ENCODE data around the gene CDK10.
"Not testable (repeated sequence)": the region's sequence is repeated elsewhere in the genome, so short reads cannot be mapped to it uniquely, and the experiment has no call there.

Gene CDK10

DNA sequence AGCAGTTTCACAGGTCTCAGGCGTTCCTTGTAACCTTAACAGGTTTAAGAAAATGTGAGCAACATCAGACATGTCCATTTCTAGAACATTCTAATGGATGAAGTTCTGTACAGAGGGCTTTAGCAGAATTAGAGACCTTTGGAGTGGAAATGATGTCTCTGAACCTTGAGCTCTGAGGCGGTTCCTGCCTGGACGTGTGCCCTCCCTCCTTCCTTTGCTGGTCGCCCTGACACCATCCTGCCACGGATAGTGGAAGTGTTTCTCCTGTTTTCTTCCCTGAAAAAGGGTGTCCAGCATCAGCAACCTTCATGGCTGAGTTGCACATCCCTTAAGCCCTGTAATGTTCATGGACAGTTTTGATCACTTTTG, 17.7 kb upstream of the CDK10 start:
- no peak for DNase-seq

DNA sequence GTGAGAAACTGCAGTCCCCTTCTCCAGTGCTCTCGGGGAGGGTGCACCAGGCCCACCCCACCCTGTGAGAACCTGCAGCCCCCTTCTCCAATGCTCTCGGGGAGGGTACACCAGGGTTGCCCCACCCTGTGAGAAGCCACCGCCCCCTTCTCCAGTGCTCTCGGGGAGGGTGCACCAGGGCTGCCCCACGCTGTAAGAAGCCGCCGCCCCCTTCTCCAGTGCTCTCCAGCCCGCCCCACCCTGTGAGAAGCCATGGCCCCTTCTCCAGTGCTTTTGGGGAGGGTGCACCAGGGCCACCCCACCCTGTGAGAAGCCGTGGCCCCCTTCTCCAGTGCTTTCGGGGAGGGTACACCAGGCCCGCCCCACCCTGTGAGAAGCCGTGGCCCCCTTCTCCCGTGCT, 16.7 kb upstream of the CDK10 start:
- no peak for DNase-seq

DNA sequence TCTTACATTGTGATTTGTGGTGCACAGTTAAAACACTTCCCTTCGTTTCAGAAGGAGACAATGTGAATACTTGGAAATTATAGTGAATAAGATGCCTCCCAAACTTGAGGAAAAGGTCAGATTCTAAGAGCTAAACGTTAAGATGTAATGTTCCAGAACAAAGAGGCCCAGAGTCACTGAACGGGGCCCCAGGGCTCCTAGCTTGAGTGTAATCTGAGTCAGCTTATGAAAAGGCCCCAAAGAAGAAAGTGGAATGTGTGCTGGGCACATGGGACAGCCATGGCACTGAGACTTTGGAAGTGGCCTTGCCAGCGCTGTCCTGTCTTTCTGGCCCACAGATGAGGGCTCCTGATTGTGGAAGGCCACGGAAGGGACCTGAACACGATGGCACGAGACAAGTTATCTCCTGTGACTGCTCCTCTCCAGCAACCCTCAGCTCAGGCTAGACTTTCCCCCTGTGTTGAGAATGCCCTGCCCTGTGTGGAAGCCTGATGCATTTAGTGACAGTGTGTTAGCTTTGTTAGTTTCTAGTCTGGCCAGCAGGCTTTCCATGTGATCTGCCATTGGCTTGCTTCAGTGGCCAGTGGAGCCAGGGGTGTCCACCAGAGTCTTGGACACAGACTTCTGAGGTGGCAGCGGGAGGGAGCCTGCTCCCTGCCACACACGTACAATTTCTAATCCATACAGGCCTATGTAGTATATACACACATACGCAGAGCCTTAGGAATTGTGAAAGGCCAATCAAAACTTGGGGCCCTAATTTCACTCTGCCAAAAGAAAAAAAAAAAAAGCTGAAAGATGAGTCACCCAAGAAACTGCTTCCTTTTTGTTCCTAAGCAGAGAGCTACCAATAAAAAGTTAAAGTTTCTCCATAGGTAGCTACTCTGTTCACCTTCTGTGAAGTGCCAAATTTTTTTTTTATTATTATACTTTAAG, 15.7 kb upstream of the CDK10 start:
- DNase-seq = no peak

DNA sequence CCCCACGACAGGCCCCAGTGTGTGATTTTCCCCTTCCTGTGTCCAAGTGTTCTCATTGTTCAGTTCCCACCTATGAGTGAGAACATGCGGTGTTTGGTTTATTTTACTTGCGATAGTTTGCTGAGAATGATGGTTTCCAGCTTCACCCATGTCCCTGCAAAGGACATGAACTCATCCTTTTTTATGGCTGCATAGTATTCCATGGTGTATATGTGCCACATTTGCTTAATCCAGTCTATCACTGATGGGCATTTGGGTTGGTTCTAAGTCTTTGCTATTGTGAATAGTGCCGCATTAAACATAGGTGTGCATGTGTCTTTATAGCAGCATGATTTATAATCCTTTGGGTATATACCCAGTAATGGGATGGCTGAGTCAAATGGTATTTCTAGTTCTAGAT, 14.9 kb upstream of the CDK10 start:
- DNase-seq = not testable (repeated sequence)

DNA sequence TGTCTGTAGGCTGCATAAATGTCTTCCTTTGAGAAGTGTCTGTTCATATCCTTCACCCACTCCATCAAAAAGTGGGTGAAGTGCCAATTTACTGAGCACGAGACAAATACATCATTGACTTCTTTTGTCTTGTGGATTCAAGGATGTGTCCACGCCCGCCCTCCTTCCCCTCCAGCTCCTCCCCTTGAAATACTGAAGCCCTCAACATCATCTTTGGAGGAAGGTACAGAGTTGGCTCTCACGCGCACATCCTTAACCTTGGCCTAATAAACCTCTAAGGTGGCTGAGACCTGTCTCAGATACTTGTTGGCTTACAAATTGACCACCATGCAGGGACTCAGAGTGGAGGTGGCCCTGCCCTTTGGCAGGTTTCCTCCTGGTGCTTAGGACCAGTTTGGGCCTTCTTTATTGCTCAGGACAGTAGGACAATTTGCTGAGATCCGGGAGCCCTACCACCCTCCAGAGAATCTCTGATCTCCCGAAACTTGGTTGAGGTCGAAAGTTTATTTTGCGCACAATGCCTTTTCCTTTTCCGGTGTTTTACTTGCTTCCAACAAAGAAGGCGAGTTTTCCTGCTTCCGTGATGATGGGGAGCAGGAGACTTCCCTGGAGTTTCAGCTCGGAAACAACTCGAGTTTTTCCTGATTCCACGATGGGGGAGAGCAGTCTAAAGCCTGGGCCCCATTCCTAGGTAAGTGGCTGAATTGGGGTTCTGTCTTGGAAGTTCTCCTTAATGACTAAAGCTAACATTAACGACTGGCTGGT, 14.1 kb upstream of the CDK10 start:
- no peak for DNase-seq

DNA sequence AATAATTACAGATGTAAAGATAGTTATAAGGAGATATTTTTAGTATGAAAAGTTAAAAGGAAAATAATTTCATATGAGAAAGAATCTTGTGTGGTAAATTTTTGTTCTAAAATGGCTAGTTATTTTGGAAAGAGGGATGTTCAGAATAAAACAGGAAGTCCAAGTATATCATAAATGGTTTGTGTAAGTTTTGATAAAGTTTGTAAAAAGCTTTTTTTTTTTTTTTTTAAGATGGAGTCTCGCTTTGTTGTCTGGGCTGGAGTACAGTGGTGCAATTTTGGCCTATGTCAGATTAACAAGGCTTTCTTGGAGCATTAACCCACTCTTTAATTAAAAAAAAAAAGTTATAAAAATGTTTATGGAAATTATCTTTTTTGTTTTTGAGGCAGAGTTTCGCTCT, 8.2 kb upstream of the CDK10 start:
- no peak for DNase-seq

DNA sequence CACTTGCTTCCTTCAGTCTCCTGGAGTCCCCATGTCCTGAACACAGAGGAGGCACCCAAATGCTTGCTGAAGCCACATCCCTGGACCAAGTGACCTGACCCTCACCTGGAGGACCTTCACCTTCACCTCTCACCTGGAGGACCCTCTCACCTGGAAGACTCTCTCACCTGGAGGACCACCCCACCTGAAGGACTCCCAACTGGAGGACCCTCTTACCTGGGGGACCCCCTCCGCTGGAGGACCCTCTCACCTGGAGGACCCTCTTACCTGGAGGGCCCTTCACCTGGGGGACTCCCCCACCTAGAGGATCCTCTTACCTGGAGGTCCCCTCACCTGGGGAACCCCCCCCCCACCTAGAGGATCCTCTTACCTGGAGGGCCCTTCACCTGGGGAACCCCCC, 573 bp upstream of the CDK10 start:
- no peak for DNase-seq

DNA sequence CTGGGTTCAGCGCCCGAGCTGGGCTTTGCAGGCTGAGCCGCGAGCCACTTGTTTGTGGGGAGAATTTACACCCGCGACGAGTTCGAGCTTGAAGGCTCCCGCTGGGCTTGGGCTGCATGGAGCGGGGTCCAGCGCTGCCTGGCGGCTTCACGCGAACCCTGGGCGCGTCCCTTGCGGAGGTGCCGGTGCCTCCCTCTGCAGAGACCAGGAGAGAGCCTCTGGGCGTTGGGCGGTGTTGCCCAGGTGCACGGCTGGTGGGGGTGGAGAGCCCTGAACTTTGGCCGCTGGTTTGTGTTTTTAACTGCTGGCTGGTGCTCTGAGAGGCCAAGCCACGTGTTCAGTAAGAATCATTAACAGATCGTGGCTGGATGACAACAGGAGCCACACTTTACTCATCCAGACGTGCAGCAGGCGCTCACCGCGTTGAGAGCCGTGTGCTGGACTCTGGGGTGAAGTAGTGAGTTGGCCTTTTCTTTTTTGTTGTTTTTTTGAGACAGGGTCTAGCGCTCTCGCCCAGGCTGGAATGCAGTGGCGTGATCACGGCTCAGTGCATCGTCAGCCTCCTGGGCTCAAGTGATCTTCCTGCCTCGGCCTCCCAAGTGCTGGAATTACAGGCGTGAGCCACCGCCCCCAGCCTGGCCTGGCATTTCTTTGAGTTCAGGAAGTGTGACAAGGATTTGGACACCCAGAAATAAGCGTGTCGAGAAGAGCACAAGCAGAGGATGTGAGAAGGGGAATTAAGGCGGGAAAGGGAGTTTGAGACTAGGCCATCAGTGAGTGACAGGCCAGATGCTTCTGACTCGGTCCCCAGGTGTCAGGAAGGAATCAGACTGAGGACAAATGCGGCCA, 827 bp downstream of the CDK10 start:
- no peak for DNase-seq

DNA sequence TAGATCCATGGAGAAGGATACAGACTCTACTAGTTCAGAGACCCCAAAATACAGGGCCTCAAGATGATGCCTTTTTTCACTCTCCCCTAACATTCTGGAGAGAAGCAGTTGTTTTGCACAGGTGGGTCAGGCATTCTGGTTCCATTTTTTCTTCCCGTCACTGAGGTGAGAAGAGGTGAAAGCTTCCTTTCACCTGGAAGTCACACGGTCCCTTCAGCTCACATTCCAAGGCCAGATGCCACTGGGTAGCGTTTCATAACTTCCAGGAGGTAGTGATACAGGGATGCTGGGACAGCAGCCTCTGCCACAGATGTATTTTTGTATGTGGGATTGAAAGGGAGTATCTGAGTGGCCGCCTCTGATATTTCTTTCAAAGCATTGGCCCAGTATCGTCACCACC, 1.9 kb downstream of the CDK10 start:
- DNase-seq = no peak

DNA sequence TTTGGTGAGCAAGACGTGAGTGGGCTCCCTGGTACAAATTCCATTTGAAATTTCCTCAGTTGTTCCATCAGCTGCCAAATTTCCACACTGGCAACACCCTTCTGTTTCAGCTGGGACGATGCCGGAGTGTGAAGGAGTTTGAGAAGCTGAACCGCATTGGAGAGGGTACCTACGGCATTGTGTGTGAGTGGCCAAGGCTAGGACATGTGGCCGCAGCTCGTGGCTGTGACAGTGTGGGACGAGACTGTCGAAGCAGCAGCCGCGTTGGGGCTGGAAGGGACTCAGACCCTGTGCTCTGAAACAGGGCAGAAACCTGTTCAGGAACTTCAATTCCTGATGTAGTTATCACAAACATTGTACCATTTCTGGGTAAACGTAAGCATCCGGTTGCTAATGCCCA, 2.7 kb downstream of the CDK10 start:
- no peak for DNase-seq

DNA sequence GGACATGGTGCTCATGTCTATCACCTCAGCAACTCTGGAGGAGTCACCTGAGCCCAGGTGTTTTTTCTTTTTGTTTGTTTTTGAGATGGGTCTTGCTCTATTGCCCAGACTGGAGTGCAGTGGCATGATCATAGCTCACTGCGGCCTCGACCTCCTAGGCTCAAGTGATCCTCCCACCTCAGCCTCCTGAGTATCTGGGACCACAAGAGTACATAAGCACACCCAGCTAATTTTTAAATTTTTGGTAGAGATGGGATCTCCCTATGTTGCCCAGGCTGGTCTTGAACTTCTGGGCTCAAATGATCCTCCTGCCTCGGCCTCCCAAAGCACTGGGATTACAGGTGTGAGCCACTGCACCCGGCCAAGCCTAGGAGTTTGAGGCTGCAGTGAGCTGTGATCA, 3.1 kb downstream of the CDK10 start:
- DNase-seq = not testable (repeated sequence)

DNA sequence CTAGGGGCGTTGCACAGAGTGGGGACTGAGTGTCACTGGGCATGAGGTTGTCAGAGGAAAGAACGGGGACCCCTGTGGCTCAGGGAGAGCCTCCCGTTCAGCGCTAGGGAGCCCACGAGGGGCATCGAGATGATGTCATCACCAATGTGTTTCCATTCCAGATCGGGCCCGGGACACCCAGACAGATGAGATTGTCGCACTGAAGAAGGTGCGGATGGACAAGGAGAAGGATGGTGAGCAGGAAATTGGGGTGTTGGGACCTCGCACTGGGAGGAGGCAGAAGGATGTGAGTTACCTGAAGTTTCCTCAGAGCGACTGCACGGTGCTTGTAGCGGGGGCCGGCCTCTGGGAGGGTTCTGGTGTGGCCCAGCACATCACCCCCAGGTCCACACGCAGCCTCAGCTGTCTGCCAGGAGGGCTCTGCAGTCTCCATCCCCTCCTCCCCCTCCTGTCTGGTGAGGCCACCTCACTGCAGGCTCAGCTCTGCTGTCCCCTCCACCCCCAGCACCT, 4.0 kb downstream of the CDK10 start:
- DNase-seq = no peak

DNA sequence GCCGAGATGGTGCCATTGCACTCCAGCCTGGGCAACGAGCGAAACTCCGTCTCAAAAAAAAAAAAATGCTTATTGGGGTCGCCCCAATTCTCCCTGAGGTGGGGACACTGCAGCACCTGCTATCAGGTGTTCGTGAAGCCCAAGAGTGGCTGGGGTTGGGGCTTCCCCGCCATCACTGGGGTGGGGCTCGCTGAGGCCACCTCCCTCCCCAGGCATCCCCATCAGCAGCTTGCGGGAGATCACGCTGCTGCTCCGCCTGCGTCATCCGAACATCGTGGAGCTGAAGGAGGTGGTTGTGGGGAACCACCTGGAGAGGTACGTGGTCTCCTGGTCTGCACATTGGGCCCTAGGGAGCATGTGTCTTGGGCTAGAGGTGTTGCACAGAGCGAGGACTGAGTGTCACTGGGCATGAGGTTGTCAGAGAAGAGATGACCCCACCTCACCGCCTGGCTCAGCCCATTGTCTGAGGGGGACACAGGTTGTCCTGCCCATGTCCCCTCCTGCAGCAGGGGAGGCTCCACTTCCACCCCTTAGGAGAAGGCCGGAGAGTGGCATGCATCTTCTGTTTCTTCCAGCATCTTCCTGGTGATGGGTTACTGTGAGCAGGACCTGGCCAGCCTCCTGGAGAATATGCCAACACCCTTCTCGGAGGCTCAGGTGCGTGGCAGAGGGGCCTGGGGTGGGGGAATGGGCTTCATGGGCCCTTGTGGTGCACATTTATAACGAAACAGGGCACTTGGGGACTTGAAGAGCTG, 4.9 kb downstream of the CDK10 start:
- DNase-seq = no peak

DNA sequence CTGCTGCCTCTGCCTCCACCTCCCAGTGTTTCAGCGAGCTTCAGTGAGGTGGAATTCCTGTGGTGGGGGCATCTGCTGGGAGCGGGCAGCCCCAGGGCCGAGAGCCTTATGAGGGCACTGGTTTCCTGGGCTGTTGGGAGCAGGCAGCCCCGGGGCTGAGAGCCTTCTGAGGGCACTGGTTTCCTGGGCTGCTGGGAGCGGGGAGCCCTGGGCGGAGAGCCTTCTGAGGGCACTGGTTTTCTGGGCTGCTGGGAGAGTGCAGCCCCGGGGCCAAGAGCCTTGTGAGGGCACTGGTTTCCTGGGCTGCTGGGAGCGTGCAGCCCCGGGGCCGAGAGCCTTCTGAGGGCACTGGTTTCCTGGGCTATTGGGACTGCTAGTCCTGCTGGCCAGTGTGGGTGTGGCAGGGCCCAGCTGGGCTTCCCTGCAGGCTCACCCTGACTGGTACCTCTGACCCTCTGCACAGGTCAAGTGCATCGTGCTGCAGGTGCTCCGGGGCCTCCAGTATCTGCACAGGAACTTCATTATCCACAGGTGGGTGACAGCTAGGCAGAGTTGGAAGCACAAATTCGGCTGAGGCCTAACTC, 5.6 kb downstream of the CDK10 start:
- no peak for DNase-seq

DNA sequence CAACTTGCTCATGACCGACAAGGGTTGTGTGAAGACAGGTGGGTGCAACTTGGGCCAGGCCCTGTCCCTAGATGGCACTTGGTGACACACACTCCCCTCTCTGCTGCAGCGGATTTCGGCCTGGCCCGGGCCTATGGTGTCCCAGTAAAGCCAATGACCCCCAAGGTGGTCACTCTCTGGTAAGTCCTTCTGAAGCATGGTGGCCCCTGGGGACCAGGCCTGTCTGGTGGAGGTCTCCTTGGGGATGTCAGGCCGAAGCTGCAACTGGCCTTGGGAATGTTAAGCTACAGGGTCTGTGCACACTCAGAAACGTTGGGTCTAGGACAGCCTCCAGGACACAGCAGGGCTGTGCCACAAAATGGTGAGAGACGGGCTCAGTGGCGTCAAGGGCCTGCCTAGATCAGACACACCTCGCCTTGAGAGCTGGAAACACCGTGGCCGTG, 6.8 kb downstream of the CDK10 start:
- no peak for DNase-seq

DNA sequence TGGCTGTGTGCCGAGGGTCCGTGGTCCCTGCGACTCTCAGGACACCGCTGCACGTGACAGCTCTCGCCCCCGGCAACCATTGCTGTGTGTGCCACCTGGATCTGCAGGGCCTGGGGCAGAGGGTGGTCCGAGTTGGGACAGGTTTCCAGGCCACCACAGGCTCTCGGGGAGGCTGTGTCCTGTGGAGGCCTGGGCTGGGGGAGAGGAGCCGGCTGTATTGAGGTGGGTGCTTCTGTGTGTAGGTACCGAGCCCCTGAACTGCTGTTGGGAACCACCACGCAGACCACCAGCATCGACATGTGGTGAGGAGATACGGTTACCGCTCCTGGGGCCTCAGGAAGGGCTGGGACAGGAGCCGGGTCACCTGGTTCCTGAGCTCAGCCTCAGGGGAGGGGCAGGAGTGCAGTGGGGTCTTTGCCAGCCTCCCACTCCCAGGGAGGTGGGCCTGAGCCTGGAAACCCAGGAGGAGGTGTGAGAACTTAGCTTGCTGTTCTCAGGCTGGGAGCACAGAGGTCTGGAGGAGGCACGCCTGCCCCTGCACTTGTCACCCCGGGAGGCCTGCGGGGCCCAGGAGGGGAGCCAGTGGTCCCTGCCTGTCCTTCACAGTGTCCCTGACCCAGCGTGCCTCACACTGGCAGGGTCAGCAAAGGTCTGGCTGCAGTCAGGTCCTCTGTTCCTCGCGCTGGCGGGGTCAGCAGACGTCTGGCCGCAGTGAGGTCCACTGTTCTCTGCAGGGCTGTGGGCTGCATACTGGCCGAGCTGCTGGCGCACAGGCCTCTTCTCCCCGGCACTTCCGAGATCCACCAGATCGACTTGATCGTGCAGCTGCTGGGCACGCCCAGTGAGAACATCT, 7.7 kb downstream of the CDK10 start:
- no peak for DNase-seq

DNA sequence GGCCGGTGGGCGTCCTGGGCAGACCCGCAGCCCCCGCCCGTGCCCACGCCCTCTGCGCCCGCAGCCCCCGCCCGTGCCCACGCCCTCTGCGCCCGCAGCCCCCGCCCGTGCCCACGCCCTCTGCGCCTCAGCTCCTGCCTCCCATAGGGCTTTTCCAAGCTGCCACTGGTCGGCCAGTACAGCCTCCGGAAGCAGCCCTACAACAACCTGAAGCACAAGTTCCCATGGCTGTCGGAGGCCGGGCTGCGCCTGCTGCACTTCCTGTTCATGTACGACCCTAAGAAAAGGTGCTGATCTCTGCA, 8.2 kb downstream of the CDK10 start:
- not testable (repeated sequence) for DNase-seq

DNA sequence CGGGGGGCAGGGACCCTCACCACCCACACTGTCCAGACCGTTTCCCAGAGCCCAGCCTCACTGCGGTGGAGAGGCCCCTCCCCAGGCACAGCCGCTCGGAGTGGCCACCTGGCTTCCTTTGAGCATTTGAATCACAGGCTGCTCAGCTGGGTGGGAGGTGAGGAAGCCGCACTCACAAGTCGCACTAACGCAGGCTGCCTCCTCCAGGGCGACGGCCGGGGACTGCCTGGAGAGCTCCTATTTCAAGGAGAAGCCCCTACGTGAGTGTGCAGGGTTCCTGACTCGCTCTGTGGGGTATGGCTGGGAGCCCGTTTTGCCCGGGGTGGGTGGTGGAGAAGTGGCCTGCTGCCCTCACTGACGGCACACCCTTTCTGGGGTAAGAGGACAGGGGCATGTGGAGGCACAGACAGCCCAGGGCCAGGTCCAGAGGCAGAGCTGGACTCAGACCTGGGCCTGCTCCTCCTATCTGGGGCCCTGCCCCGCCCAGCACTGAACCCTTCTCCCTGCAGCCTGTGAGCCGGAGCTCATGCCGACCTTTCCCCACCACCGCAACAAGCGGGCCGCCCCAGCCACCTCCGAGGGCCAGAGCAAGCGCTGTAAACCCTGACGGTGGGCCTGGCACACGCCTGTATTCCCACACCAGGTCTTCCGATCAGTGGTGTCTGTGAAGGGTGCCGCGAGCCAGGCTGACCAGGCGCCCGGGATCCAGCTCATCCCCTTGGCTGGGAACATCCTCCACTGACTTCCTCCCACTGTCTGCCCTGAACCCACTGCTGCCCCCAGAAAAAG, 8.8 kb downstream of the CDK10 start:
- no peak for DNase-seq

DNA sequence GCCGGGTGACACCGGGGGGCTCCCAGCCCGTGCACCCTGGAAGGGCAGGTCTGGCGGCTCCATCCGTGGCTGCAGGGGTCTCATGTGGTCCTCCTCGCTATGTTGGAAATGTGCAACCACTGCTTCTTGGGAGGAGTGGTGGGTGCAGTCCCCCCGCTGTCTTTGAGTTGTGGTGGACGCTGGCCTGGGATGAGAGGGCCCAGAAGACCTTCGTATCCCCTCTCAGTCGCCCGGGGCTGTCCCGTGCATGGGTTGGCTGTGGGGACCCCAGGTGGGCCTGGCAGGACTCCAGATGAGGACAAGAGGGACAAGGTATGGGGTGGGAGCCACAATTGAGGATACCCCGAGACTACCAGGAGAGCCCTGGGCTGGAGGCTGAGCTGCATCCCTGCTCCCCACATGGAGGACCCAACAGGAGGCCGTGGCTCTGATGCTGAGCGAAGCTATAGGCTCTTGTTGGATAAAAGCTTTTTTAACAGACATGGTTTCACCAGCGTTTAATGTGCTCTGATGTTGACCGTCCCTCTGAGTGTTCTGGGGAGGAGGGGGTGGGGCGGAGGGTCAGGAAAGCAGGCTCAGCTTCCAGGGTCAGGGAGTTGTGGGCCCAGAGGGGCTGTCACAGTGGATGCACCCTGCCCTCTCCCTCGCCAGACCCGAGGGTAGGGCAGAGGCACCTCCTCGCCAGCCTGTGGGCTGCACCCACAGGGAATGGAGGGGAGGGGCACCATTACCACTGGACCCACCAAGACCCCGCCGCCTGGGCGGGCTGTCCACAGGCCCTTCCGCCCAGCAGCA, 9.6 kb downstream of the CDK10 start:
- DNase-seq = no peak

Data from C1 segment of cervical spinal cord (tissue), 14 donors.